Peyer's patch (tissue), 4 donors: ENCODE results near the gene APEH.

ENCODE experiments used
- POLR2A ChIP-seq, 2 donors: fragments of 450-650 bp; IDR thresholded peaks; one replicate each; pipeline ENCODE4 v1.5.1; 2017; ENCODE audit warnings: antibody characterized with exemption in 2 of 2, mild to moderate bottlenecking in 2 of 2, moderate library complexity in 2 of 2
- TF ChIP-seq, protein P1 (sequence below), 6 experiments: fragments of 450-650 bp in 4 of 6; fragments of 200-600 bp in 2 of 6; sonication (generic) in 1 of 6; IDR thresholded peaks; one replicate each; pipeline ENCODE4 v1.5.1; 2017 to 2019; ENCODE audit warnings: antibody characterized with exemption in 6 of 6, mild to moderate bottlenecking in 3 of 6, moderate library complexity in 1 of 6

DNA sequence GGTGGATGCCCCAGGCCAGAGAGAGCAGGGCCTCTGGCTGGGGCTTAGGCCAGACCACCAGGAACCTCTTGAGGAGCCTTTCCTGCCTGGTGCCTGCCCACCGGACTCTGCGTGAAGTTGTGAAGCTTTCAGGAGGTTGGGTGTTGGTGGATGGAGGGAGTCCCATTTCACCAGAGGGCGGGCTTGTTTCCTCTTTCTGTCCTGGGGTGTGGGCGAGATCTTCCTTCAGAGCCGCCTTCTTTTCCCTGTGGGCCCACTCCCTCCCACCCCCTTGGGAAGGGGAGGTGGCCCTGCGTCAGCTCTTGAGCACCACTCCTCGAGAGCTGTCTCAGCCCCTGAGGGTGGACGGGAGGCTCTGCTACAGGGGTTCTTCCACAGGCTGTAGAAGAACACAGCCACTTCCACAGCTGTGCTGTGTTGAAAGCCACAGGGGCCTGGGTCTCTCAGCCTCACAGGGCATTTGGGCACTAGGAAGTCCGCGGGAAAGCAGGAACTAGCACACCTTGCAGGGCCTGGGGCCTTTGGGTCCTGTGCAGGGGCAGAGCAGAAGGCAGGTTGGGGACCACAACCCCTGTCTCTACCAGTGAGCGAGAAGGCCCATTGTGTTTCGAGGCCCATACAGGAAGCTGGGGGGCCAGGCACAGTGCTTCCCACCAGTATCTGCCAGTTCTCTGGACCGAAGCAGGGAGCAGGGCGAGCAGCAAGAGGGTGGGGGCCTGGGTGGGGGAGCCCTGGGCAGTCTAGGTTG lies 43.2 kb downstream of the APEH start:
- TF ChIP-seq, protein P1, sequence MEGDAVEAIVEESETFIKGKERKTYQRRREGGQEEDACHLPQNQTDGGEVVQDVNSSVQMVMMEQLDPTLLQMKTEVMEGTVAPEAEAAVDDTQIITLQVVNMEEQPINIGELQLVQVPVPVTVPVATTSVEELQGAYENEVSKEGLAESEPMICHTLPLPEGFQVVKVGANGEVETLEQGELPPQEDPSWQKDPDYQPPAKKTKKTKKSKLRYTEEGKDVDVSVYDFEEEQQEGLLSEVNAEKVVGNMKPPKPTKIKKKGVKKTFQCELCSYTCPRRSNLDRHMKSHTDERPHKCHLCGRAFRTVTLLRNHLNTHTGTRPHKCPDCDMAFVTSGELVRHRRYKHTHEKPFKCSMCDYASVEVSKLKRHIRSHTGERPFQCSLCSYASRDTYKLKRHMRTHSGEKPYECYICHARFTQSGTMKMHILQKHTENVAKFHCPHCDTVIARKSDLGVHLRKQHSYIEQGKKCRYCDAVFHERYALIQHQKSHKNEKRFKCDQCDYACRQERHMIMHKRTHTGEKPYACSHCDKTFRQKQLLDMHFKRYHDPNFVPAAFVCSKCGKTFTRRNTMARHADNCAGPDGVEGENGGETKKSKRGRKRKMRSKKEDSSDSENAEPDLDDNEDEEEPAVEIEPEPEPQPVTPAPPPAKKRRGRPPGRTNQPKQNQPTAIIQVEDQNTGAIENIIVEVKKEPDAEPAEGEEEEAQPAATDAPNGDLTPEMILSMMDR (IDR thresholded peaks at IDR 0.05) = no peak
- no peak for TF ChIP-seq POLR2A (IDR thresholded peaks at IDR 0.05)
